GM12891 (cell line): ENCODE results near the gene PCIF1.

ENCODE experiments used
- POLR2A ChIP-seq: IDR thresholded peaks from 2 replicates; pipeline ENCODE4 v1.6.1; 2011; ENCODE audit warnings: low read depth, low read length, control low read depth
- POLR2AphosphoS5 ChIP-seq: IDR thresholded peaks from 2 replicates; pipeline ENCODE4 v1.6.1; 2011; ENCODE audit warnings: low read depth, low read length, control low read depth

- TF ChIP-seq POLR2AphosphoS5 (no peak), POLR2A (no peak; the same call in 1 of the 2 replicates)
These were observed 43.2 kb upstream of the PCIF1 start, which contains the start of the genes CTSA and NEURL2 for GRCh38 chr20:45890985-45891983.
